ENCODE results near the gene NT5DC4.

The NT5DC4 gene

DNA sequence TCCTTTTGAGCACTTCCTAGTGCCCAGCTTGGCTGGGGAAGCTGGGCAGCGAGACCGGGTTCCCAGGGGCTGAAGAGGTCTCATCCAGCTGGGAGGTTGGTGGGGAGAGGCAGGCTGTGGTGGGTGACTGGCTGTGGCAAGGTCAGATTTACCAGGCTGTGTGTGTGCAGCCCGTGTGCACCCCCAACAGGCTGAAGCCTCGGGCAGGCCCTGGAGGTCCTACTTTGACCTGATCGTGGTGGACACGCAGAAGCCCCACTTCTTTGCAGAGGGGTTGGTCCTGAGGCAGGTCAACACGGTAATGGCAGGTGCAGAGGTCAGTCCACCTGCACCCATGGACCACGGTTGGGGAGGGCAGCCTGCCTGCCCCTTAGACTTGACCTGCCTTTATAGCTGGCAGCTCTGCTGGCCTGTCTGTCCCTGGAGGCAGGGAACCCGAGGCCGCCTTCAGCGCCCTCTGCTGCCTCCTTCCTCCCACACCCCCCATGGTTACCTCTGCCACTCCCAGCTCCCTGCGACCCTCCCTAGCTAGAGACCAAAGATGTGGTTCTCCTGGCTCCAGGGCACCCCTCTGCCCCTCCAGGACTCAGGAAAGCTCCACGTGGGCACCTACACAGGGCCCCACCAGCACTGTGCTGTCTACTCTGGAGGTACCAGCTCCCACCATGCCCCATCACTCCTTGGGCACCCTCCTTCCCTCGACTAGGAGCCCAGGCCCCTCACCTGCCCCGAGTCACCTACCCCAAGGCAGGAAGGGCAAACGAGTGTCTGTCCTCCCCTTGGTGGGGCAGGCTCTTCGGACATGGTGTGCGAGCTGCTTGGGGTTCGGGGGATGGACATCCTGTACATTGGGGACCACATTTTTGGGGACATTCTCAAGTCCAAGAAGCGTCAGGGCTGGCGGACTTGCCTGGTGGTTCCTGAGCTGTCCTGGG is 4.0 kb downstream of the NT5DC4 start:
- no peak for DNase-seq

DNA sequence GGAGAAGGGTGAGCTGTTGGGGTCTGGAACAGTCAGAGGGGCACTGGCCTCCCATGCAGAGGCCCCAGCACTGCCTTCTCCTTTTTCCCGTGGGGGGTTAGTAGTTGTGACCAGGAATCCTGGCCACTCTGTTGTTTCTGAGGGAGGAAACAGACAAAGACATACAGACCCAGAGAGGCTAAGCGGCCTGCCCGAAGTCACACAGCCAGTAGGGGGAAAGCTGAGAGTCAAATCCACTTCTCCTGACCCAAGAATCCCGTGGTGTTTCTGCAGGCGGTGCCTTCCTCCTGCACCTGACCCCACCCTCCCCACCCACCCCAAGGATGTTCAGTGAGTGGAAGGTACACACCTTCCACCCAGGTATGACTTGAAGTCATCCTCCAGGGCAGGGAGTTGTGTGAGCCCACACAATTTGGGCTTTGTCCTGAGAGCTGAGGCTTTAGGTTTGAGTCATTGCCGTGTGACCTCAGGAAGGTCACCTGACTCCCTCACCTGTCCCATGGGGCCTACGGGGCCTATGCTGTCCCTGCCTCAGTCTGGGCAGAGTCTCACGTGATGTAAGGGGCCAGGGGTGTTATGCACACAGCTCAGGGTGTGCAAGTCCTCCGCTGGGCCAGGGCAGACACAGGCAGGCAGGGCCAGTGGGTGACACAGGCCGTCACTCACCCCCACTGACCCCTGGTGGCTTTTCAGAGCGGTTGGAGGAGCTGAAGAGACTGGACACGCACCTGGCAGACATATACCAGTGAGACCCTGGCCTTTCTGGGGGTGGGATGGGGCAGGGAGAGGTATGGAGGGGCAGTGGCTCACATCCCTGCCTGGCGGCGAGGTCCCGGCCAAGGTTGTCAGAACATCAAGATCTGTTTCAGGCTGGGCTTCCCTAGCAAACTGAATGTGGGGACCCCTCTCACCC is 5.0 kb downstream of the NT5DC4 start:
- DNase-seq, result no peak

DNA sequence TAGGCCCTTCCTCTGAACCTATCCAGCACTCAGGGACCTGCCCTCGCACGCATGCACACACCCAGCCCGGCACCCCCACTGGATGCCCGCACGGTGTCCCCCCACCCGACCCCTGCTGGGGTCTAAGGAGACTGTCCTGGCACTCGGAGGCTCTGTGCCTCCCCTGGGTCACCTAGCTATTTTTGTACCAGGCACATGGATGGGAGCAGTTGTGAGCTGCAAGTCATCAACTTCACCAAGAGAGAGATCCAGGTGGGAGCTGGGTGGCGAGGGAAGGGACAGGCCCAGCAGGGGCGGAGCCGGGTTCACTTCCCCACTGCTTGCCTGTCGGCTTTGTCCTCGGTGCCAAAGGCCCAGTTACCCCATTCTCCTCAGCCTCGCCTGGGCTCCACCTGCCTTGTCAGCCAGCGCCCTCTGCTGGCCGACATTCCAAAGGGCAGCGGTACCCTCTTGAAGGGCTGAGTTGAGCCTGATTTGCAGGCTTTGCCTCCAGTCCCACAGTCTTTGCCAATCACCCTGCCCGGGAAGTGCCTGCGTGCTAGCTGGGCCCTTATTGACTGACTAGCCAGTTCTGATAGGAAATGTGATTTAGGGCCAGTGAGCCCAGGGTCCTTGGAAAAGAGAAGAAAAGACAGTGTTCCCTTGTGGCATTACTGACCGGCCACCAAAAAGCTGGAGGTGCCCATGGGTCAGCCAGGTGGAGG is 5.8 kb downstream of the NT5DC4 start:
- DNase-seq, result peak; percentile 79

DNA sequence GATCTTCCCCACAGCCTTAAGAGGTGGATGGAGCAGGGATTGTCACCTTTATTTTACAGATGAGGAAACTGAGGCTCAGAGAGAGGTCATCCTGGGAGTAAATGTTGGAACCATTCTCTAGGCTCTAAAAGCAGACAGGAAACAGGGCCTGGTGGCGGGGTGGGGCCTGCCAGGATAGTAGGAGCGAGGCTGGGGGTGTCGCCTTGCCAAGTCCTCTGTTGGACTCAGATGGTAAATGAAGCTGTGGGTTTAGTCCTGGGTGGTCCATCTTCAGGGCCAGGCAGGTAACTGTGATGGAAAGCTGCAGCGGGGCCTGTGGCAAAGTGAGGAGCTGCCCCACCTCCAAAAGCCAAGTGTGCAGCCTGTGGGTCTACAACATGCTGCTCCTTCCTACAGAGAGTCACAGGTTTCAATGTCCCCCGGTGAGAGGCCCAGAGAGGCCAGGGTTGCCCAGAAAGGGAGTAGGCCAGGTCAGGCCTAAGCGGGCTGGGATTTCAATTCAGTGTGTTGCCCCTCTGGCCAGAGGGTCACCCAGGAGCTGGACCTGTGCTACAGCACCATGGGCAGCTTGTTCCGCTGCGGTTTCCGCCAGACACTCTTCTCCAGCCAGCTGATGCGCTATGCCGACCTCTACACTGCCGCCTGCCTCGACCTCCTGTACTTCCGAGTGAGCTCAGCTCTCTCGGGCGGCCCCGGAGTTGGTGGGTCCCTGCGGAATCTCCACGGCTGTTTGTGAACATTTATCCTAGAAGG is 6.6 kb downstream of the NT5DC4 start:
- DNase-seq, result no peak

DNA sequence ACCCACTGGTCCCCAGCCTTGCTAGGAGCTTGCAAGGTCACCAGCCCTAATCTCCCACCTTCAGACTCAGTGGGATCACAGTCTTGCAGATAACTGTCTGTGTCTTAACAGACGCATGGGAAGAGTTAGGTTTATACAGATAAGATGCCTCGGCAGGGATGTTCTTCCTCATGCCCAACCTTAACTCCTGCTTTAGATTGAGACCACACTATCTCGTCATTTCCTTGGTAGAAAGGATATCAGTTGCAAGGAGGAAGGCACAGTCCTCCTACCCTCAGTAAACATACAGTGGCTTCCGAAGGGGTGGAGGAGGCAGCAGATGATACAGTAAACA is 7.2 kb downstream of the NT5DC4 start:
- DNase-seq, result peak; percentile 8

DNA sequence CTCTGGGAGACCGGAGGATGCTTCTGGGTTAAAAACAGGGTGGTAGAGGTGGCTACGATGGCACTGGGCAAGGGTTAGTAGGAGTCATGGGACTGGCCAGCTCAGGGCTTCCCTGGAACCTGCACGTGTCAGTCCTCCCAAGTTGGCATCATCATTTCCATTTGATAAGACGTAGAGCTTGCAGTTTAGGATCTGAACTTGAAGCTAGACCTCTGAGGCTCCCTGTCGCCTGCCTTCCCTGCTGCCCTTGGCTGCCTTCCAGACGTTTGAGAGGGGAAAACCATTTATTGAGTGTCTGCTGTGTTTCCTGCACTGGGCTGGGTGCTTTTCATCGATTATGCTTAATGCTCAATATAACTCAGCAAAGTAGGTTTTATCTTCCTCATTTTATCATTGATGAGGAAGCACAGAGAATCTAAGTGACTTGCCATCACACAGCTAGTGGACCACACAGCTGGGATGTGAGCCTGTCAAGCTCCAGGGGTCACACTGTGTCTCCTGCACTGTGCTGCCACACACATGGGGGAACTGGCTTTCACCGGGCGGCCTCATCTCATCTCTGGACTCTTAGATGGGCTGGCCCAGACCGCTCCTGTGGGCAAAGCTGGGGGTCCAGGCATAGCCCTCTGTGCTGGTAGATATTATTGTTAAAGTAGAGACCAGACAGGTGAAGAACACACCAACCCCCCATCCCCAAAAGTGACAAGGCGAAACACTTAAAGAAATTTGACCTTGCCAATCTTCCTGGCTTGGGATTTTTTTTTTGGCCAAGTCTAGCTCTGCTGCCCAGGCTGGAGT is 7.8 kb downstream of the NT5DC4 start:
- DNase-seq, result peak; percentile 8

DNA sequence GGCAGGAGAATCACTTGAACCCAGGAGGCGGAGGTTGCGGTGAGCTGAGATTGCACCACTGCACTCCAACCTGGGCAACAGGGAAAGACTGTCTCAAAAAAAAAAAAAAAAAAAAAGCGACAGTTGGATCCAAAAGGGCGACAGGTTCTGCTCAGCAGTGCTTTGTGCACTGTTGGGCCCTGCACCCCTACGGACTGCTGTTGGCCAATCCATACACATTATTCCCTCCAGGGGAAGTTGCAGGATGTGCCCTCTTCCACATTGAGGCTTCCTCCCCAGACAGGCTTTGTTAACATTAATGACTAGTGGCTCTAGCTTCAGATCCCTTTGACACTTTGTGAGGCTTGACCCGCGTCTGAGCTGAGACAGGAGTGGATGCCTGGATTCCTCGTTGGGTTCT is 9.4 kb downstream of the NT5DC4 start:
- DNase-seq, result no peak

DNA sequence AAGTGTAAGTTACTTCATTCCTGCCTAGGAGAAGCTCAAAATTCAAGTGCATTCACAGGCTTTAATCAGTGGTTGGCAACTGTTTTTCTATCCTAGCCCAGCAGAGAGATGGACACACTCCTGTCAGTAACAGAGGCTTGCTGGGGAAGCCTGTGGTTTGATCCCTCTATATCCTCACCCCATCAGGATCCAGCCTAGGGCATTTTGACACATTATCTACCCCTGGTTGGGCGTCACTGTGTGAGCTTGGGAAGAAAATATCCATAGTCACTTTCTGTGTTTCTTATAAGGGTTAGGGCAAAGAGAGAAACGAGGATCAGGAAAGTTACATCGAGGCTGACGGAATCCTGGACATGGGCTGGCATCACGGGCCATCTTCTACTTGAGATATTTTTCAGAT is 10.0 kb downstream of the NT5DC4 start:
- DNase-seq, result no peak

DNA sequence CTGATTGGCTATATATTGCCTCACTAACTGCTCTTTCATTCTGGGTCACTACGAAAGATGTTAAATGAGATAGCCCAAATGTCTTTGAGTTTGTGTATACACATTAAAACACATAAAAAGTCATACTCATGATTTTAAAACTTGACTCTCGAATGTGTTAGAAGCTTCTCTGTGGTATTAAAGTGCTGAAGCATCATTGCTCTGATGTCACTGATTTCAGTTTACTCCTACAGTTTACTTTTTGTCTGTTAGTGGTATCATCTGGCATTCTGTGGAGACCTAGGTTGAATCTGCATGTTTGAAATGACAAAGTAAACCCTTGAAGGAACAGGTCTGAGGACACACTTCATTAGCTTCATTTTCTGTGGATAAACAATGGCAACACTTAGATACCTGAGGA is 10.7 kb downstream of the NT5DC4 start:
- DNase-seq, result no peak

DNA sequence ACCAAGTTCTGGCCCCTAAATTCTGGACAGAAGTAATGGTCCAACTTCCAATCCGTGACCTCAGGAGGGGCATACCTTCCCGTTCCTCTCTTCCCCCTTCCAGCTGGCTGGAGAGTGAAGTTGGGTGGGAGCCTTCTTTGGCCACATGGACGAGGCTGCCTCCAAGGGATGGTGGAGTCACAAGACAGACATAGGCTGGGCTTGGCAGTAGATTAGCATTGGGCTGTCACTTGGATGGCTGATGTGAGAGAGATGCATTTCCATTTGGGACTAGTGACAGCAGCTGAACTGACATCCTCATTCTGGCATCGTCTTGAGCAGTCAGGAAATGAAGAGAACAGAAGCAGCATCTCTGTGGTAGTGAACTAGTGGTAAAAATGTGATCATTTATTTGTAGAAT is 12.6 kb downstream of the NT5DC4 start:
- DNase-seq, result no peak

DNA sequence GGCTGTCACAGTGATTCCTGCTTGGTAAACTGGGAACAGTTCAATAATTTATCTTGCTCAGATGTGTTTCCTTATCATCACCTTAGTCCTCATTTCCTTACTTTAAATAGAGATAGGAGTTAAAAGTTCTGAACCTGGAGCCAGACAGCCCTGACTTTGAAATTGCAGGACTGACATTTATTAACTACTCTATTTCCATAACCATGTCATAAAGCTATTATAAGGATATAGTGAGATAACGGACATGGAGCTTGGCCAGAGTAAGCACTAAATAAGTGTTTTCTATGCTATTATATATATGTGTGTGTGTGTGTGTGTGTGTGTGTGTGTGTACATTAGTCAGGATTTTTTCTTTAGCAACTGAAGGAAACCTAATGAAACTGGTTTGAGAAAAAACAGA is 13.1 kb downstream of the NT5DC4 start:
- no peak for DNase-seq

DNA sequence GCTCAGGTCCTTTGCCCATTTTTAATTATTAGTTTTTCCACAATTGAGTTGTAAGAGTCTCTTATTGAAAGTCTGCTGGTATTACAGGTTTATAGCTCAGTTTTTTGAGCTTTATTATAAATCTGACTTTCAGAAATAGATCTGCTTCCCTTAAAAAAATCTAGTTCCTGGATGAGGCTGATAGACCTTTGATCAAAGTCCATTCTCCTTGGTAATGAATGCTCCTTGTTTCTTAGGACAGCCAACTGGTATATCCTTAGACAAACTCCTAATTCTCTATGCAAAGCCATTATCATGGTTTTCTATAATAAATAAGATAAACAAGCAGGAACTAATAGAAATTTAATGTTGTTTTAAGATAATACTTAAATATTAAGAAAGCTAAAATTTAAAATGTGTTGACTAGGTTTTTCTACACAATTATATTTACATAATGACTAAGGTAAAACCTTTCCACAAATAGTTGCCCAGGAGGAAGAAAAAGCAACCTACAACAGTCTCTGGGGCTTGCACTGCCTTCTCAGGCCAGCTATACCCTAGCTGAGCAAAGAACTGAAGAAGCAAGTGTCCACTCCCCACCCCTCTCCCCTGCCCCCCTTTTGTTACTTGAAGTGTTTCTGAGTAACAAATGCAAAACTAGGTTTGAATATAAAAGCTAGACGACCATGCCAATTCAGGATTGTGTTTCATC is 16.9 kb downstream of the NT5DC4 start:
- DNase-seq, result no peak

DNA sequence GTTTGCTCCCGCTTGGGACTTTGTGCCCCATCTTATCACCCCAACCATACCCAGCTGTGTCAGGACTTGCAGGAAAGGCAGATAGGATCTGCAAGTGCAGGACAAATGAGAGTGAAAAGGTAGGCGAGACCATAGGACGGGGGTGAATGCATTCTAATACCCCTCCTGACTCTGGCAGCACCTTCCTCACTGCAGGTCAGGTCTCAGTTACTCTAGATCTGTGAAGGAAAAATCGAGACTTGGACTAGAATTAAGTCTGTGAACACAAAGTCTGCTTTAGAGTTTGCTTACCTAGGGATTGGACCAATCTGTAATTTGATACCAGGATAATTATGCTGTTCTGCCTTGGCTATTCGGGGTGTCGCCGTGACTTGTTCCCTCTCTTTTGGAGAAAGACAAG is 19.7 kb downstream of the NT5DC4 start:
- DNase-seq, result peak; percentile 6

DNA sequence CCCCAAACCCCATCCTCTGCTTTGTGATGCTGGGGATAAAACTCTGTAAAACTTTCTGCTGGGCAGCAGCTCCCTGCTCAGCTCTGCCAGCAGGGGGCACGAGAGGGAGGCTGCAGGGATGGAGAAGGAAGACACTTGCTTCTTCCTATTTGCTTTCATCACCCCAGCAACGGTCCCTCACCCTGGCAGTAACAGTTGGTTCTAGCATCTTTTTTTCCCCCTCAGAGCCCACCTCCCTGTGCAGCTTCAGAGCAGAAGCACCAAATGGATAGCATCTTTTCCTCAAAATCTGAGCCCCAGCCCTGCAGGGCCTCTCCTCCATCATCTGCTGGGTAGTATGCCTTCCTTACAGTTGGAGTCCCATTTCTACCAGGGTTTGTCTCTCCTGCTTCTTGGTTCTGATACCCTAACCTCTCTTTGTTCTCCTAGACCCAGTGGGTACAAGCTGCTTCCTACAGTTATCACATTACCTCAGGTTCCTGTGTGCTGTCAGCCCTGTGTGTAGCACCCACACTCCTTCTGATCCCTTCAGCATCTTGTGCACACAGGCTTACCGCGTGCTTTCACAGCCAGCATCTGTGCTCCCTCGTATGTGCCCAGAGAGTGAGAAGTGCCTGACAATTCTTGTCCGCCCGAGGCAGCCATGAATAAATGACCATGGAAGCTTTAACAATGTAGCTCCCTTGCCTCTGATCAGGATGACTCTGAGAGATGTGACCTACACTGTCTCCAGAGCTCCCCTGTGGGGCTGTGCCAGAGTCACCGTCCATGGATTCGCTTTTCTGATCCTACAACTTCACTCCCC is 29.1 kb downstream of the NT5DC4 start:
- peak; percentile 57 for DNase-seq

DNA sequence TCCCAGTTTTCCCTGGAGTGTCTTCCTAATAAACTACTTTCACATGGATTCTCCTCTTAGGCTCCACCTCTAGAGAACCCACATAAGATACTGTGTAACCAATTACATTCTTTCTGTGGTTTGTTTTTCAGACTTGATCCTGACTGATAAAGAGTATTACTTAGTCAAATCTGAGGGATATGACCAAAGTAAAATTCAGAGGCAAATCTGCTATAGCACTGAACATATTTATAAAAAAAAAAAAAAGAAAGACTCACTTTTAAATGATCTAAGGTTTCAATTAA is 29.7 kb downstream of the NT5DC4 start:
- no peak for DNase-seq

DNA sequence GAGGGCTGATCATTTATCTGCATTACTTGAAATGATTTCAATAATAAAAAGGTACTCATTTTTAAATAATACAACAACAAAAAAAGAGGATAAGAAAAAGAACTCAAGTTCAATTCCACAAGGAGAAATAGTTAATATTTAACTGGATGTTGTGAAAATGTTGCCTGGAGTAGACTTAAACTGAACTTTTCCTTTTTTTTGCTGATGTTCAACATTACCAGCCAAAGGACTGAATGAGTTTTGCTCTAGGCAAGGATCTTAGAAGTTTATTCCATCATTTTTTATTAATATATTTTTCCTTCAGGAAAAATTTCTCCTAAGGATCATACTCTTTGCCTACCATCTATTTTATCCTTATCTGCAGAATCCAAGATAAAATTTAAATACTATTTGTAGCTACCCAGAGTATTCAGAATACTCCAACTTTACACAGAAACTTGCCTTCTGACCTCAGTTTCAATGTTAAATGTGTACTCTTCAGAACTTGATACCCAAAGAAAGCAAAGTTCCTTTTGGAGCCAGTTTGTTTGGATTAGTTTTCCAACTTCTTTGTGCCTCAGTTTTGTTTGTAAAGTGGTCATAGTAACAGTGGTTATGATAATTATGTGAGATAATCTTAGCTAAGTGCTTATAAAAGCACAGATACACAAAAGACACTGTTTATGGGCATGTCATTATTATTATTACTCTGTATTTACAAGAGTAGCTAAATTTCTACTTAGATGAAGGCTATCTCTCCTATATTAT is 30.8 kb downstream of the NT5DC4 start:
- no peak for DNase-seq

DNA sequence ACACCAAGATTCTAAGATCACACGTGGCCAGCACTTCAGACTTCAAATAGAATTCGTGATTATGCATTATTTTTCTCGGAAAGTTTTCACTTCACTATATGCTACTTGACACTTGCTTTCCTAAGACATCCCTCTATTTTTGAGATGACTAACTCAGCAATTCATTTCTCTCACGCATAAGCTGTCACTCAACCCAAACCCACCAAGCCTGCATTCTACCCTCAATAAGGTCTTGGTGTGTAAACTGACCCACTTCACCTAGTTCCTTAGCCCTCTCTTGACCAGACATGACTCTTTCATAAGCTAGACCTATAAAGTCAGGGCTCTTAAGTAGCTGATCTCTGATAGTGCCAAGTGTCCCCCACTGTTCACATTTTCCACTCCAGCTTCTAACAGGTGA is 31.8 kb downstream of the NT5DC4 start:
- DNase-seq, result no peak

DNA sequence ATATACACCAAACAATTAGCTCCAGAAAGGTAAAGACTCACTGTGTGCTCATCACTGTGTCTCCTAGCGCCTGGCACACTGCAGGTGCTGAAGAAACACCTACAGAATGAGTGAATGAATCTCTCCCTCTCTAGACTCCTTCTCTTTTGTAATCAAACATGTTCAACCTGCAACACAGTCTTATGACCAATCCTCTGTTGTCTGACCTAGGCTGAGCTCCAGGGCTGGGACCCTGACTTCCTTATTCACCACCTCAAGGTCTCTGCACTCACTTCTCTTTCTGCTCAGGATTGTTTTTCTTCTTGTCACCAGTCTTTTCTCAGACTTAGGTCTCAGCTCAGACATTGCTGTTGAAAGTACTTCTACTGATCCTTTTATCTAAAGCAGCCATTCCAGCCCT is 33.7 kb downstream of the NT5DC4 start:
- DNase-seq, result no peak

DNA sequence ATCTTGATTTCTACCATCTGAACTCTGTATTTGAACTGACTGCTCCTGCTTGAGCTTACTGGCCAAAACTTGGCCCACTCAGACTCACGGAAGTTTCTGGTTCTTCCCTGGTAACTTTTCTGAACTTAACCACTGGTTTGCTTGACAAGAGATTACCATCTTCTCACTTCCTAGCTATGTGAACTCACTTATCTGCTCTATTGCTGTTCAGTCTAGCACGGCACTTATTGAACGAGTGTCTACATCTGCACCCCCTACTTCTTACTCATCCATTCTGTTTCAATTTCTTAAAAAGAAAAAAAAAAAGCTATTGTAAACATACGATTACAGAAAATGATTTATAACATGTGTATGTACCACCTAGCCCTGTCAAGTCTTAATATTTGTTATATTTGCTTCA is 34.6 kb downstream of the NT5DC4 start:
- DNase-seq, result no peak

DNA sequence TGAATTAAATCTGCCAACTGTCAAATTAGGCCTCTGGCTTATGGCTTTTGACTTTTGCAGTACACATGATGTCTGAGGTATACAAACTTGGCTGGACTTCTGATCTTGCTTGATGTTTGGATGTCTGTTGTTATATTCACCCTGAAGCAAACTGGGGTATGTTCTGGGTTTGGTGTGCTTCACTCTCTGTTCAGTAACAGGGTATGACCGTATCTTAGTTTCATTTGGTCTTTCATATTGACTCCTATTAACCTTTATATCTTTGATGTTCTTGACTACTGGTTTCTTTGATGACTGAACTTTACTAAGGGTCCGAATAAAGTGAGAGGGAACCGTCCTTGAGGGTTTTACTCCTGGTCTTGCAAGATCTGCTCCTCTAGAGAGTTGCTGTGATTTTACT is 35.4 kb downstream of the NT5DC4 start:
- no peak for DNase-seq
